ENCODE data around the gene PEX16.
A peak's percentile ranks its signal among the peaks of the same experiment; 100 is the strongest.

Gene PEX16

GRCh38 chr11:45942381-45942780, 24.7 kb upstream of the PEX16 start:
- no peak for TF ChIP-seq EZH2phosphoT487 (IDR thresholded peaks at IDR 0.05; ENCODE audit: borderline replicate concordance, low read length)
- no peak for TF ChIP-seq CTCF (IDR thresholded peaks at IDR 0.05; ENCODE audit: low read depth, low read length, poor library complexity, severe bottlenecking)
- Histone ChIP-seq H3F3A (ENCODE audit: control insufficient read depth, insufficient read depth) (peaks cover 18% of the 10 kb centered on the region), H3K27ac (ENCODE audit: low read depth, low read length) (no peak overlapping the region), H3K4me2 (ENCODE audit: low read length) (no peak overlapping the region), H3K36me3 (ENCODE audit: control insufficient read depth, low read length) (peaks cover 17% of the 10 kb centered on the region), H3K9me2 (replicated peaks; ENCODE audit: control insufficient read depth, low read length) (no peaks in the 10 kb centered on the region), H3K4me1 (ENCODE audit: control insufficient read depth, low read length) (peaks cover 25% of the 10 kb centered on the region), H3K79me2 (ENCODE audit: control insufficient read depth, low read length) (no peaks in the 10 kb centered on the region), H4K20me1 (ENCODE audit: control insufficient read depth, insufficient read depth, low read depth, low read length) (no peaks in the 10 kb centered on the region), H3K27me3 (ENCODE audit: control insufficient read depth, low read length) (no peaks in the 10 kb centered on the region), H3K4me3 (ENCODE audit: low read length) (no peak overlapping the region), H3K9me3 (ENCODE audit: control insufficient read depth, insufficient read depth, low read length) (no peaks in the 10 kb centered on the region)

DNA sequence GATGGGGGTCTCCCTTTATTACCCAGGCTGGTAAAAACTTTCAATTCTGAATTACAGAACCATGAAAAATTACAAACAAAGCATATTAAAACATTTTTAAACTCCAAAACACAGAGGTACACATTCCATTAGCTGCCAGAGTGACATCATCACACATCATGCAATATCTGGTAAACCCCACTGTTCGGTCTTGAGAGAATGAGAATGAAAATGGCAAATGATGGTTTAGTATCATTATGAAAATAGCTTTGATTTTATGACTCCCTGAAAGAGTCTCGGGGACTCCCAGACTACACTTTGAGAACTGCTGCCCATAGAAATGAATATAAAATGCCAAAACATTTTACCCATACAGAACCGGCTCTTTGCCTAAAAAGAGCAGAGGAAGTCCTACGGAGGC, 23.6 kb upstream of the PEX16 start:
- Histone ChIP-seq H3K4me2 (ENCODE audit: low read length) (no peak overlapping the region), H3F3A (ENCODE audit: control insufficient read depth, insufficient read depth) (peaks cover 18% of the 10 kb centered on the region), H3K27ac (ENCODE audit: low read depth, low read length) (no peak overlapping the region), H3K36me3 (ENCODE audit: control insufficient read depth, low read length) (peaks cover 11% of the 10 kb centered on the region), H3K4me3 (ENCODE audit: low read length) (no peak overlapping the region), H3K9me3 (ENCODE audit: control insufficient read depth, insufficient read depth, low read length) (no peaks in the 10 kb centered on the region), H3K79me2 (ENCODE audit: control insufficient read depth, low read length) (no peaks in the 10 kb centered on the region), H3K9me2 (replicated peaks; ENCODE audit: control insufficient read depth, low read length) (no peaks in the 10 kb centered on the region), H4K20me1 (ENCODE audit: control insufficient read depth, insufficient read depth, low read depth, low read length) (no peaks in the 10 kb centered on the region), H3K4me1 (ENCODE audit: control insufficient read depth, low read length) (peaks cover 35% of the 10 kb centered on the region), H3K27me3 (ENCODE audit: control insufficient read depth, low read length) (no peaks in the 10 kb centered on the region)
- no peak for TF ChIP-seq CTCF (IDR thresholded peaks at IDR 0.05; ENCODE audit: low read depth, low read length, poor library complexity, severe bottlenecking)

GRCh38 chr11:45939836-45940235, 22.2 kb upstream of the PEX16 start:
- peaks cover 18% of the 10 kb centered on the region for H3F3A ChIP-seq (ENCODE audit: control insufficient read depth, insufficient read depth)
- H3K36me3 ChIP-seq (ENCODE audit: control insufficient read depth, low read length), result peaks cover 14% of the 10 kb centered on the region
- H4K20me1 ChIP-seq (ENCODE audit: control insufficient read depth, insufficient read depth, low read depth, low read length), result no peaks in the 10 kb centered on the region
- no peak overlapping the region for H3K4me3 ChIP-seq (ENCODE audit: low read length)
- no peak for TF ChIP-seq CTCF (IDR thresholded peaks at IDR 0.05; ENCODE audit: low read depth, low read length, poor library complexity, severe bottlenecking)
- no peak for TF ChIP-seq EZH2phosphoT487 (IDR thresholded peaks at IDR 0.05; ENCODE audit: borderline replicate concordance, low read length)
- peak overlapping the region; percentile 71 for H3K4me2 ChIP-seq (ENCODE audit: low read length)
- no peaks in the 10 kb centered on the region for H3K9me2 ChIP-seq (replicated peaks; ENCODE audit: control insufficient read depth, low read length)
- peaks cover 50% of the 10 kb centered on the region for H3K4me1 ChIP-seq (ENCODE audit: control insufficient read depth, low read length)
- H3K27ac ChIP-seq (ENCODE audit: low read depth, low read length), result peak overlapping the region; percentile 89
- no peaks in the 10 kb centered on the region for H3K9me3 ChIP-seq (ENCODE audit: control insufficient read depth, insufficient read depth, low read length)
- H3K79me2 ChIP-seq (ENCODE audit: control insufficient read depth, low read length), result no peaks in the 10 kb centered on the region
- no peaks in the 10 kb centered on the region for H3K27me3 ChIP-seq (ENCODE audit: control insufficient read depth, low read length)

GRCh38 chr11:45937916-45938315, 20.2 kb upstream of the PEX16 start:
- Histone ChIP-seq H3K4me3 (ENCODE audit: low read length) (peak overlapping the region; percentile 61), H3K36me3 (ENCODE audit: control insufficient read depth, low read length) (peaks cover 29% of the 10 kb centered on the region), H3K27me3 (ENCODE audit: control insufficient read depth, low read length) (no peaks in the 10 kb centered on the region), H3F3A (ENCODE audit: control insufficient read depth, insufficient read depth) (peaks cover 22% of the 10 kb centered on the region), H3K79me2 (ENCODE audit: control insufficient read depth, low read length) (peaks cover 10% of the 10 kb centered on the region), H4K20me1 (ENCODE audit: control insufficient read depth, insufficient read depth, low read depth, low read length) (no peaks in the 10 kb centered on the region), H3K9me3 (ENCODE audit: control insufficient read depth, insufficient read depth, low read length) (no peaks in the 10 kb centered on the region), H3K9me2 (replicated peaks; ENCODE audit: control insufficient read depth, low read length) (no peaks in the 10 kb centered on the region), H3K27ac (ENCODE audit: low read depth, low read length) (peak overlapping the region; percentile 89), H3K4me1 (ENCODE audit: control insufficient read depth, low read length) (peaks cover 69% of the 10 kb centered on the region), H3K4me2 (ENCODE audit: low read length) (peak overlapping the region; percentile 71)
- no peak for TF ChIP-seq CTCF (IDR thresholded peaks at IDR 0.05; ENCODE audit: low read depth, low read length, poor library complexity, severe bottlenecking)
